Measurements from ENCODE around the gene NAGS.

The NAGS gene

DNA sequence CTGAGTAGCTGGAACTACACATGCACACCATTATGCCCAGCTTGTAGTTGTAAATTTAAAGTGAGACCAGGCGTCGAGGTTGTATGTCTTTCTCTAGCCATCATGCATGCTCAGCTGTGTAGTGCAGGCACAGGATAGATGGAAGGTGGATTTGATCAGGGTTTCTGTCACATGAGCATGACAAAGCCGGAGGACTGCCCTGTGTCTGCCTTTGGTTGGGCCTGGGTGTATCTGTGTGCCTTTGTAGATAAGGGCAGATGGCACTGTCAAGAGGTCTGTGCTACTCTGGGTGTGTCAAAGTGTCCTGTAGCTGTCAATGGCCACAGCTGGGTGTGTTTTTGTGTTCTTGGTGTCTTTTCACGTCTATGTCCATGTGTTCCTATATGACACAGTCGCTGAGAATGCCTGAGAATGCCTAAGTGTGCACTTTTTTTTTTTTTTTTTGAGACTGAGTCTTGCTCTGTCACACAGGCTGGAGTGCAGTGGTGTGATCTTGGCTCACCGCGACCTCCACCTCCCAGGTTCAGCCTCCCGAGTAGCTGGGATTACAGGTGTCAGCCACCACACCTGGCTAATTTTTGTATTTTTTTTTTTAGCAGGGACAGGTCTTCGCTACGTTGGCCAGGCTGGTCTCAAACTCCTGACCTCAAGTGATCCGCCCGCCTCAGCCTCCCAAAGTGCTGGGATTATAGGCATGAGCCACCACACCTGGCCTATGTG is 4.1 kb upstream of the NAGS start:
- no peak overlapping the region for H3K27ac ChIP-seq (ENCODE audit: low read length)
- H3K4me3 ChIP-seq (ENCODE audit: low read length), result no peak overlapping the region
- H2AFZ ChIP-seq (ENCODE audit: low read length), result no peak overlapping the region
- H3K4me2 ChIP-seq (ENCODE audit: low read depth, low read length), result no peak overlapping the region
- H3K79me2 ChIP-seq (ENCODE audit: low read length), result no peaks in the 10 kb centered on the region
- no peak for DNase-seq
- H3K27me3 ChIP-seq (replicated peaks; ENCODE audit: insufficient read depth, low read length), result peaks cover 13% of the 10 kb centered on the region
- TF ChIP-seq EZH2phosphoT487 (IDR thresholded peaks at IDR 0.05; ENCODE audit: low read length) (no peak), EZH2 (optimal IDR thresholded peaks at IDR 0.05; ENCODE audit: low read depth, low read length) (no peak)
- TF ChIP-seq, protein P1, sequence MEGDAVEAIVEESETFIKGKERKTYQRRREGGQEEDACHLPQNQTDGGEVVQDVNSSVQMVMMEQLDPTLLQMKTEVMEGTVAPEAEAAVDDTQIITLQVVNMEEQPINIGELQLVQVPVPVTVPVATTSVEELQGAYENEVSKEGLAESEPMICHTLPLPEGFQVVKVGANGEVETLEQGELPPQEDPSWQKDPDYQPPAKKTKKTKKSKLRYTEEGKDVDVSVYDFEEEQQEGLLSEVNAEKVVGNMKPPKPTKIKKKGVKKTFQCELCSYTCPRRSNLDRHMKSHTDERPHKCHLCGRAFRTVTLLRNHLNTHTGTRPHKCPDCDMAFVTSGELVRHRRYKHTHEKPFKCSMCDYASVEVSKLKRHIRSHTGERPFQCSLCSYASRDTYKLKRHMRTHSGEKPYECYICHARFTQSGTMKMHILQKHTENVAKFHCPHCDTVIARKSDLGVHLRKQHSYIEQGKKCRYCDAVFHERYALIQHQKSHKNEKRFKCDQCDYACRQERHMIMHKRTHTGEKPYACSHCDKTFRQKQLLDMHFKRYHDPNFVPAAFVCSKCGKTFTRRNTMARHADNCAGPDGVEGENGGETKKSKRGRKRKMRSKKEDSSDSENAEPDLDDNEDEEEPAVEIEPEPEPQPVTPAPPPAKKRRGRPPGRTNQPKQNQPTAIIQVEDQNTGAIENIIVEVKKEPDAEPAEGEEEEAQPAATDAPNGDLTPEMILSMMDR (IDR thresholded peaks at IDR 0.05; ENCODE audit: low read length), result no peak
- H3K9me2 ChIP-seq (replicated peaks; ENCODE audit: insufficient read depth, low read length), result no peaks in the 10 kb centered on the region
- H3K9ac ChIP-seq (ENCODE audit: low read length), result no peak overlapping the region
- no peaks in the 10 kb centered on the region for H3K4me1 ChIP-seq (ENCODE audit: low read length)
- H3K36me3 ChIP-seq (replicated peaks; ENCODE audit: insufficient read depth, low read length), result no peaks in the 10 kb centered on the region
- no peaks in the 10 kb centered on the region for H4K20me1 ChIP-seq (ENCODE audit: insufficient read depth, low read length)
- H3F3A ChIP-seq (ENCODE audit: insufficient read depth, low read length), result no peaks in the 10 kb centered on the region
- H3K9me3 ChIP-seq (replicated peaks; ENCODE audit: insufficient read depth, low read length), result no peaks in the 10 kb centered on the region

DNA sequence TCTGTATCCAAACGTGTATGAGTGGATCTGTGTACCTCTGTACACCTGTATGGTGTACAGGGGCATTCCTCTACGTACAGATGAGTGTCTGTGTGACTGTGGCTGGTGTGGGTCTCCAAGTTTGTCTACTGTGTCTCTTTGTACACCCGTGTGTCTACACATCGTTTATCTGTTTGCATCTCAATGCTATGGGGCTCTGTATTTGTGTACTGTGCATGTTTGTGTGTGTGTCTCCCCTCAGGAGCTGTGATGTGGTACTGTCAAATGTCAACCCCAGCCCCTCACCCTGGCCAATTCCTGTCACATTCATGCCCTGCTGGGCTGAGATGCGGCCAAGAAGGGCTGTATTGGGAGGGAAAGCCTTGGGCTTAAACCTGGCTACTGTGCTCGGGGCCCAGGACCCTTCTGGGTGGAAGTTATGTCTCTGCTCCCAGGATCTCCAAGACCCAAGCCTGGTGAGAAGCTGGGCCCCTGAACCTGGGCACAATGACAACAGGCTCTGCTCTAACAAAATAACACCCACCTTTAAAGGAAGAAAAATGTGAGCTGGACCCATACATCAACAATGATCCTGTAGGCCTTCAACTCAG is 3.5 kb upstream of the NAGS start:
- TF ChIP-seq, protein P1 (IDR thresholded peaks at IDR 0.05; ENCODE audit: low read length), result no peak
- TF ChIP-seq EZH2 (optimal IDR thresholded peaks at IDR 0.05; ENCODE audit: low read depth, low read length) (no peak), EZH2phosphoT487 (IDR thresholded peaks at IDR 0.05; ENCODE audit: low read length) (no peak)
- no peak for DNase-seq
- no peak overlapping the region for H3K27ac ChIP-seq (ENCODE audit: low read length)
- no peaks in the 10 kb centered on the region for H4K20me1 ChIP-seq (ENCODE audit: insufficient read depth, low read length)
- no peak overlapping the region for H3K4me3 ChIP-seq (ENCODE audit: low read length)
- H3K36me3 ChIP-seq (replicated peaks; ENCODE audit: insufficient read depth, low read length), result no peaks in the 10 kb centered on the region
- H3K9me2 ChIP-seq (replicated peaks; ENCODE audit: insufficient read depth, low read length), result no peaks in the 10 kb centered on the region
- H3K27me3 ChIP-seq (replicated peaks; ENCODE audit: insufficient read depth, low read length), result peaks cover 19% of the 10 kb centered on the region
- 0 out of 2 replicates have a peak, but pooled peaks cover 3% of the 10 kb centered on the region for H3K4me1 ChIP-seq (ENCODE audit: low read length)
- H3K4me2 ChIP-seq (ENCODE audit: low read depth, low read length), result no peak overlapping the region
- no peak overlapping the region for H3K9ac ChIP-seq (ENCODE audit: low read length)
- H3F3A ChIP-seq (ENCODE audit: insufficient read depth, low read length), result no peaks in the 10 kb centered on the region
- H2AFZ ChIP-seq (ENCODE audit: low read length), result no peak overlapping the region
- H3K79me2 ChIP-seq (ENCODE audit: low read length), result no peaks in the 10 kb centered on the region
- no peaks in the 10 kb centered on the region for H3K9me3 ChIP-seq (replicated peaks; ENCODE audit: insufficient read depth, low read length)

DNA sequence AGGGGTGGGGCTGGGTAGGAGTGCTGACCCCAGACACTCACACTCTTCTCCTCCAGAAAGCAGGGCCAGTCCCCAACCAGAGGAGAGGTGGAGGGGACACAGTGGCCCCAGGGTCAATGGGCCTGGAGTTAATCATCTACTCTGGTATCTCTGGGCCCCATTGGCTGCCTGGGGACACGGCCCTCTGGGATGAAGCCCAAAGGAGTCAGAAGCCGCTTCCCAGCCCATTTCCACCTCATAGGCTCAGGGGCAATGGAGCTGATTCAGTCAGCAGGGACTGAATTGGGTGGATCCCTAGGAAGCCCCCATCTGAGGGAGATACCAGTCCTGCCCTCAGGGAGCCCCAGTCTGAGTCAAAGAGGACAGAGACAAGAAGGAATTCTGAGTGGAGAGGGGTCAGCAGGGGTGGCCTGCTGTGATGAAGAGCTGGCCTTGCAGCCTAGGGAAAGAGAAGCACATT is 2.9 kb upstream of the NAGS start:
- Histone ChIP-seq H3K36me3 (replicated peaks; ENCODE audit: insufficient read depth, low read length) (no peaks in the 10 kb centered on the region), H3K9ac (ENCODE audit: low read length) (no peak overlapping the region), H3K79me2 (ENCODE audit: low read length) (no peaks in the 10 kb centered on the region), H3K4me3 (ENCODE audit: low read length) (no peak overlapping the region), H3K9me3 (replicated peaks; ENCODE audit: insufficient read depth, low read length) (no peaks in the 10 kb centered on the region), H3K27me3 (replicated peaks; ENCODE audit: insufficient read depth, low read length) (peaks cover 24% of the 10 kb centered on the region), H4K20me1 (ENCODE audit: insufficient read depth, low read length) (no peaks in the 10 kb centered on the region), H3K9me2 (replicated peaks; ENCODE audit: insufficient read depth, low read length) (no peaks in the 10 kb centered on the region), H3K4me1 (ENCODE audit: low read length) (0 out of 2 replicates have a peak, but pooled peaks cover 6% of the 10 kb centered on the region), H3K4me2 (ENCODE audit: low read depth, low read length) (no peak overlapping the region), H3K27ac (ENCODE audit: low read length) (no peak overlapping the region), H3F3A (ENCODE audit: insufficient read depth, low read length) (0 out of 2 replicates have a peak, but pooled peaks cover 1% of the 10 kb centered on the region), H2AFZ (ENCODE audit: low read length) (no peak overlapping the region)
- DNase-seq, result no peak
- no peak for TF ChIP-seq EZH2phosphoT487 (IDR thresholded peaks at IDR 0.05; ENCODE audit: low read length)
- TF ChIP-seq, protein P1 (IDR thresholded peaks at IDR 0.05; ENCODE audit: low read length), result no peak
- no peak for TF ChIP-seq EZH2 (optimal IDR thresholded peaks at IDR 0.05; ENCODE audit: low read depth, low read length)

All from MM.1S (cell line).